Naive thymus-derived CD8-positive, alpha-beta T cell (primary cell): ENCODE results near the gene REEP2. TPM values are rescaled to one million over a fixed set of nuclear protein-coding genes. Genes with fewer than 3 reads are reported as not detected.
A peak's percentile ranks its signal among the peaks of the same experiment; 100 is the strongest.

Experiments used
- ATAC-seq, 2 donors: fragments of 150-1000 bp; cut with Tn5 transposase in 1 of 2; sonication (Bioruptor Pico), chemical (Tn5 transposase) in 1 of 2; 1 replicate in 1 of 2; 2 replicates in 1 of 2; pipeline ENCODE4 v1.10.0; 2021; ENCODE audit warnings: mild to moderate bottlenecking in 2 of 2, moderate library complexity in 2 of 2
- POLR2A ChIA-PET: fragments of 350-600 bp; sonication (Branson Sonifier 250); formaldehyde crosslinking; loops from one replicate; lab custom pipeline; 2021; ENCODE audit warnings: antibody characterized with exemption; lab: Charles Lee
- DNase-seq, 10 donors: peaks; one replicate each; pipeline versions ENCODE4 v3.0.0 to v3.0.0-alpha.2; 2020 to 2022
- H3K27ac Mint-ChIP-seq, 10 donors: one replicate each; pipeline ENCODE4 v1.8.0; 2020 to 2022; ENCODE audit warnings: mild to moderate bottlenecking in 10 of 10, mixed read lengths in 10 of 10, moderate library complexity in 4 of 10, inconsistent platforms in 1 of 10
- H3K27me3 Mint-ChIP-seq, 5 donors: one replicate each; pipeline ENCODE4 v1.8.0; 2021 to 2022; ENCODE audit warnings: mixed read lengths in 5 of 5
- H3K36me3 Mint-ChIP-seq, 3 donors: one replicate each; pipeline ENCODE4 v1.8.0; 2020 to 2022; ENCODE audit warnings: mixed read lengths in 3 of 3, mild to moderate bottlenecking in 2 of 3, inconsistent platforms in 1 of 3
- H3K4me1 Mint-ChIP-seq, 4 donors: one replicate each; pipeline ENCODE4 v1.8.0; 2021 to 2022; ENCODE audit warnings: mixed read lengths in 4 of 4
- H3K4me3 Mint-ChIP-seq, 10 donors: one replicate each; pipeline ENCODE4 v1.8.0; 2020 to 2022; ENCODE audit warnings: mild to moderate bottlenecking in 10 of 10, mixed read lengths in 10 of 10, moderate library complexity in 6 of 10, inconsistent platforms in 1 of 10
- H3K9me3 Mint-ChIP-seq, 9 donors: one replicate each; pipeline ENCODE4 v1.8.0; 2020 to 2022; ENCODE audit warnings: mixed read lengths in 9 of 9, mild to moderate bottlenecking in 3 of 9, inconsistent platforms in 1 of 9, moderate library complexity in 1 of 9
- polyA plus RNA-seq, 3 donors: library from polyadenylated mRNA; unstranded; fragments of 300-500 nt; fragmentation: Illumina TruSeq; gene quantifications; one replicate each; pipeline ENCODE4 v1.2.3, GENCODE V29; 2021
- total RNA-seq, 8 experiments: library from RNA in 2 of 8; stranded (reverse) in 2 of 8; gene quantifications; one replicate each; pipeline ENCODE4 v1.2.3 and lab custom pipeline; 2021 to 2026

The REEP2 gene
- total and polyA plus RNA-seq, 5 experiments from 2014 or later, result 0.28 to 0.75 (median 0.41) TPM; not detected in 1

- Mint-ChIP-seq H3K27me3 (no peaks in the 10 kb centered on the region), H3K4me3 (peak overlapping the region; percentile 84 to 95 (median 90)), H3K4me1 (peaks cover 37 to 57% (median 51%) of the 10 kb centered on the region in 4 donors), H3K9me3 (no peaks in the 10 kb centered on the region), H3K27ac (peak overlapping the region; percentile 68 to 97 (median 92)), H3K36me3 (peaks cover 0 to 19% (median 6%) of the 10 kb centered on the region in 3 donors)
- POLR2A ChIA-PET, result interaction anchor here (0.6 to 3.4 kb wide), 7 partner anchors 11 to 112 kb away, joined by 3 to 21 read pairs (median 12); partner anchors contain the start of gene HSPA9
- ATAC-seq (no peak), DNase-seq (peak in 1 of 10 donors; percentile 63)
These were observed 24.7 kb downstream of the REEP2 start for GRCh38 chr5:138463419-138464007.

GRCh38 chr5:138464008-138464387 lies 25.1 kb downstream of the REEP2 start:
- peak; percentile 86 to 98 (median 94) for DNase-seq
- H3K27me3 Mint-ChIP-seq, result no peaks in the 10 kb centered on the region
- POLR2A ChIA-PET, result interaction anchor here (0.6 to 3.4 kb wide), 8 partner anchors 11 to 112 kb away, joined by 5 to 21 read pairs (median 12); partner anchors contain the start of genes HSPA9 and KDM3B
- H3K4me3 Mint-ChIP-seq, result peak overlapping the region; percentile 84 to 95 (median 90)
- peak overlapping the region in 9 of 10 donors; percentile 76 to 97 (median 95) for H3K27ac Mint-ChIP-seq
- ATAC-seq, result peak; percentile 51 to 57
- H3K36me3 Mint-ChIP-seq, result peaks cover 0 to 21% (median 6%) of the 10 kb centered on the region in 3 donors
- H3K4me1 Mint-ChIP-seq, result peaks cover 33 to 54% (median 49%) of the 10 kb centered on the region in 4 donors
- no peaks in the 10 kb centered on the region for H3K9me3 Mint-ChIP-seq

- no peaks in the 10 kb centered on the region for H3K9me3 Mint-ChIP-seq
These were observed 25.8 kb downstream of the REEP2 start for GRCh38 chr5:138464388-138465260.

GRCh38 chr5:138465261-138466124 lies 26.6 kb downstream of the REEP2 start, which contains the start of gene EGR1:
Gene EGR1, plus strand, starts transcription at chr5:138465479. Its CDS starts 283 bp downstream, at chr5:138465762.
- ATAC-seq (peak; percentile 64 to 69), DNase-seq (peak in 9 of 10 donors; percentile 82 to 98 (median 94))
- Mint-ChIP-seq H3K4me3 (peak within 1 kb of the TSS; percentile 84 to 95 (median 90)), H3K36me3 (peaks cover 0 to 21% (median 6%) of the 10 kb centered on the region in 3 donors), H3K9me3 (no peaks in the 10 kb centered on the region), H3K4me1 (peaks cover 27 to 39% (median 34%) of the 10 kb centered on the region in 4 donors), H3K27me3 (no peaks in the 10 kb centered on the region), H3K27ac (peak within 1 kb of the TSS; percentile 60 to 97 (median 95))
- POLR2A ChIA-PET, result interaction anchor here (0.6 to 3.4 kb wide), 18 partner anchors 8 to 1936 kb away, joined by 3 to 21 read pairs (median 5); partner anchors contain the start of genes ANKHD1, ETF1, FAM53C and HSPA9

More at GRCh38 chr5:138464388-138465260, 25.8 kb downstream of the REEP2 start:
- POLR2A ChIA-PET, result interaction anchor here (0.6 to 3.4 kb wide), 17 partner anchors 9 to 1937 kb away, joined by 3 to 21 read pairs (median 8); partner anchors contain the start of genes ANKHD1, ETF1, FAM53C and HSPA9
- H3K27me3 Mint-ChIP-seq, result no peaks in the 10 kb centered on the region
- DNase-seq, result peak; percentile 85 to 100 (median 96)
- H3K4me3 Mint-ChIP-seq, result peak overlapping the region; percentile 84 to 95 (median 90)
- ATAC-seq, result peak; percentile 68 to 74
- H3K36me3 Mint-ChIP-seq, result peaks cover 0 to 21% (median 6%) of the 10 kb centered on the region in 3 donors
- peaks cover 30 to 48% (median 43%) of the 10 kb centered on the region in 4 donors for H3K4me1 Mint-ChIP-seq
- peak overlapping the region; percentile 60 to 97 (median 95) for H3K27ac Mint-ChIP-seq

- POLR2A ChIA-PET, result interaction anchor here (0.6 to 3.4 kb wide), 12 partner anchors 17 to 1935 kb away, joined by 3 to 21 read pairs (median 8); partner anchors contain the start of genes ANKHD1, ETF1 and KDM3B
- ATAC-seq, result no peak
- no peaks in the 10 kb centered on the region for H3K9me3 Mint-ChIP-seq
- DNase-seq, result peak in 5 of 10 donors; percentile 17 to 47 (median 29)
- H3K4me1 Mint-ChIP-seq, result peaks cover 20 to 33% (median 27%) of the 10 kb centered on the region in 4 donors
- H3K36me3 Mint-ChIP-seq, result peaks cover 0 to 21% (median 6%) of the 10 kb centered on the region in 3 donors
- H3K27me3 Mint-ChIP-seq, result no peaks in the 10 kb centered on the region
- peak overlapping the region in 9 of 10 donors; percentile 23 to 88 (median 83) for H3K27ac Mint-ChIP-seq
- H3K4me3 Mint-ChIP-seq, result peak overlapping the region; percentile 82 to 92 (median 86)
These were observed 27.5 kb downstream of the REEP2 start for GRCh38 chr5:138466125-138466899.

- H3K27ac Mint-ChIP-seq, result peak overlapping the region in 9 of 10 donors; percentile 16 to 87 (median 74)
- POLR2A ChIA-PET, result interaction anchor here (0.6 to 3.4 kb wide), 5 partner anchors 18 to 76 kb away, joined by 4 to 21 read pairs (median 15); partner anchors contain the start of gene ETF1
- DNase-seq, result peak in 2 of 10 donors; percentile 35 to 63
- no peaks in the 10 kb centered on the region for H3K27me3 Mint-ChIP-seq
- ATAC-seq, result no peak
- no peaks in the 10 kb centered on the region for H3K9me3 Mint-ChIP-seq
- peak overlapping the region; percentile 82 to 92 (median 86) for H3K4me3 Mint-ChIP-seq
- H3K36me3 Mint-ChIP-seq, result peaks cover 0 to 21% (median 6%) of the 10 kb centered on the region in 3 donors
- H3K4me1 Mint-ChIP-seq, result peaks cover 19 to 30% (median 26%) of the 10 kb centered on the region in 4 donors
These were observed 28.2 kb downstream of the REEP2 start for GRCh38 chr5:138466900-138467710.

- H3K4me3 Mint-ChIP-seq, result peak overlapping the region; percentile 82 to 92 (median 86)
- peak overlapping the region in 6 of 10 donors; percentile 16 to 87 (median 64) for H3K27ac Mint-ChIP-seq
- DNase-seq, result peak in 2 of 10 donors; percentile 26 to 47
These were observed 28.9 kb downstream of the REEP2 start for GRCh38 chr5:138467711-138468132.

GRCh38 chr5:138468133-138468965 lies 29.5 kb downstream of the REEP2 start:
- Mint-ChIP-seq H3K36me3 (peaks cover 0 to 21% (median 6%) of the 10 kb centered on the region in 3 donors), H3K9me3 (no peaks in the 10 kb centered on the region), H3K4me1 (peaks cover 19 to 28% (median 25%) of the 10 kb centered on the region in 4 donors), H3K27me3 (no peaks in the 10 kb centered on the region), H3K4me3 (peak overlapping the region; percentile 51 to 92 (median 85)), H3K27ac (peak overlapping the region in 7 of 10 donors; percentile 1 to 87 (median 26))
- peak in 2 of 10 donors; percentile 26 to 45 for DNase-seq
- ATAC-seq, result no peak
- POLR2A ChIA-PET, result no interaction called here

More at GRCh38 chr5:138467711-138468132, 28.9 kb downstream of the REEP2 start:
- POLR2A ChIA-PET, result no interaction called here
- Mint-ChIP-seq H3K27me3 (no peaks in the 10 kb centered on the region), H3K9me3 (no peaks in the 10 kb centered on the region), H3K36me3 (peaks cover 0 to 21% (median 6%) of the 10 kb centered on the region in 3 donors), H3K4me1 (peaks cover 19 to 30% (median 26%) of the 10 kb centered on the region in 4 donors)
- no peak for ATAC-seq

GRCh38 chr5:138468966-138469539 lies 30.2 kb downstream of the REEP2 start:
- H3K4me1 Mint-ChIP-seq, result peaks cover 19 to 24% (median 24%) of the 10 kb centered on the region in 4 donors
- peak overlapping the region in 4 of 10 donors; percentile 4 to 80 (median 31) for H3K27ac Mint-ChIP-seq
- DNase-seq (no peak), ATAC-seq (no peak)
- no peaks in the 10 kb centered on the region for H3K27me3 Mint-ChIP-seq
- H3K9me3 Mint-ChIP-seq, result no peaks in the 10 kb centered on the region
- POLR2A ChIA-PET, result no interaction called here
- H3K36me3 Mint-ChIP-seq, result peaks cover 0 to 21% (median 6%) of the 10 kb centered on the region in 3 donors
- H3K4me3 Mint-ChIP-seq, result peak overlapping the region in 3 of 10 donors; percentile 34 to 86 (median 57)
